PC-3 (cell line): ENCODE measurements around the gene GTF2F2.

Source experiments
- CTCF ChIP-seq: fragments of 300-600 bp; sonication (generic); conservative IDR thresholded peaks from 2 replicates; pipeline ENCODE4 v1.5.1; 2017; ENCODE audit warnings: antibody characterized with exemption, low read depth, mild to moderate bottlenecking, low read length
- EZH2 ChIP-seq: fragments of 300-600 bp; sonication (generic); IDR thresholded peaks from one replicate; pipeline ENCODE4 v1.6.1; 2017; ENCODE audit warnings: antibody characterized with exemption, mild to moderate bottlenecking, low read length; ENCODE audit not compliant: unreplicated experiment

- TF ChIP-seq CTCF (no peak), EZH2 (no peak)
Measured at GRCh38 chr13:45073809-45074208, 46.5 kb upstream of the GTF2F2 start.
